NCI-H2171 treated with DMSO at 0.1 percent for 48 hours (cell line): ENCODE results near the gene CCDC110.
A peak's percentile ranks its signal among the peaks of the same experiment; 100 is the strongest.

ENCODE experiments used
- DNase-seq: peaks from one replicate; lab custom pipeline; 2025; lab: John Stamatoyannopoulos, UW

The CCDC110 gene

GRCh38 chr4:185472103-185472542, 590 bp upstream of the CCDC110 start:
- peak; percentile 33 for DNase-seq

- peak; percentile 59 for DNase-seq
Observed at GRCh38 chr4:185470501-185471195, 885 bp downstream of the CCDC110 start.

- DNase-seq, result no peak
Observed at GRCh38 chr4:185469580-185470154, 1.9 kb downstream of the CCDC110 start.

GRCh38 chr4:185468999-185469398, 2.5 kb downstream of the CCDC110 start:
- no peak for DNase-seq

- no peak for DNase-seq
Observed at GRCh38 chr4:185467991-185468390, 3.5 kb downstream of the CCDC110 start.

GRCh38 chr4:185467101-185467500, 4.4 kb downstream of the CCDC110 start:
- DNase-seq, result no peak

GRCh38 chr4:185465707-185466106, 5.8 kb downstream of the CCDC110 start:
- DNase-seq, result no peak

GRCh38 chr4:185464887-185465286, 6.6 kb downstream of the CCDC110 start:
- no peak for DNase-seq

- DNase-seq, result no peak
Observed at GRCh38 chr4:185464183-185464582, 7.3 kb downstream of the CCDC110 start.

- DNase-seq, result no peak
Observed at GRCh38 chr4:185463541-185463940, 8.0 kb downstream of the CCDC110 start.

- no peak for DNase-seq
Observed at GRCh38 chr4:185461565-185461964, 10.0 kb downstream of the CCDC110 start.

- DNase-seq, result peak; percentile 70
Observed at GRCh38 chr4:185457136-185457535, 14.4 kb downstream of the CCDC110 start.

GRCh38 chr4:185456131-185456530, 15.4 kb downstream of the CCDC110 start:
- no peak for DNase-seq

- DNase-seq, result no peak
Observed at GRCh38 chr4:185445209-185445608, 26.3 kb downstream of the CCDC110 start.

GRCh38 chr4:185441479-185441878, 30.1 kb downstream of the CCDC110 start:
- no peak for DNase-seq

GRCh38 chr4:185437809-185438208, 33.7 kb downstream of the CCDC110 start:
- DNase-seq, result no peak

GRCh38 chr4:185435466-185435865, 36.1 kb downstream of the CCDC110 start:
- DNase-seq, result no peak

- no peak for DNase-seq
Observed at GRCh38 chr4:185429660-185430059, 41.9 kb downstream of the CCDC110 start.

- no peak for DNase-seq
Observed at GRCh38 chr4:185426960-185427688, 44.4 kb downstream of the CCDC110 start.

GRCh38 chr4:185425647-185426352, 45.7 kb downstream of the CCDC110 start, which contains the start of gene UFSP2:
Gene UFSP2, minus strand, starts transcription at chr4:185425964. Its CDS starts 96 bp downstream, at chr4:185425868.
- DNase-seq, result peak; percentile 73

- DNase-seq, result peak; percentile 30
Observed at GRCh38 chr4:185424905-185425646, 46.5 kb downstream of the CCDC110 start.
